Activated gamma-delta T cell treated with anti-CD3 and anti-CD28 coated beads, Interleukin-2, amount 50 U/mL, for 16 hours (primary cell): ENCODE data around the gene PDE10A.

ENCODE experiments used
- DNase-seq: peaks from one replicate; pipeline ENCODE4 v3.0.0-alpha.2; 2020; ENCODE audit warnings: low read depth

PDE10A gene

DNA sequence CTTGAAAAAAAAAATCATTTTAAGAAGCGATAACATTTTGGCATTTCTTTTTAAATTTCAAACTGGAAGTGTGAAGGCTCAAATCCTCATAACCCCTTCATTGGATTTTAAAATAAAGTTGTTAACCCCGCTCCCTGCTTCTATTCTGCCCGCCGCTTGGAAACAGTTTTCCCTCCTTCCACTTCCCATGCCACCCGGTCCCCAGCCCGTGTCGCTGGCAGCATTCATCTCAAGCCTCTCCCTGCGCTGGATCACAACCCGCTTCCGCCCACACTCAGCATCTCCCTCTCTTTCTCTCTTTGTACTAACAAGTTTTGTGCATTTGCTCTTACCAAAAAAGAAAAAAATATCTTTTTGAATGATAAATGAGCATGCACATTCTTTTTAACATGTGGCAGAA lies 15.4 kb upstream of the PDE10A start:
- no peak for DNase-seq

DNA sequence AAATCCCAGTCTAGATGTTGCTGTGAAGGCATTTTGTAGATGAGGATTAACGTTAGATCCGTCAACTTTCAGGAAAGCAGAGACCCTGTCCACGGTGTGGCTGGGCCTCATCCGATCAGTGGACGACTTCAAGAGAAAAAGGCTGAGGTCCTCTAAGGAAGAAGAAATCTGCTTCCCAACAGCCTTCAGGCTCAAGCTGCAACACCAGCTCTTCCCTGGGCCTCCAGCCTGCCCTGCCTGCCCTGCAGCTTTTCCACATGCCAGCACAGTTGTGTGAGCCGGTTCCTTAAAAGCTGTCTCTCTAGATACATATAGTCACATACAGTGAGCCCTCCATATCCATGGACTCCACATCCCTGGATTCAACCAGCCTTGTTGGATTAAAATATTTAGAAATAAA lies 14.1 kb upstream of the PDE10A start:
- DNase-seq = no peak

DNA sequence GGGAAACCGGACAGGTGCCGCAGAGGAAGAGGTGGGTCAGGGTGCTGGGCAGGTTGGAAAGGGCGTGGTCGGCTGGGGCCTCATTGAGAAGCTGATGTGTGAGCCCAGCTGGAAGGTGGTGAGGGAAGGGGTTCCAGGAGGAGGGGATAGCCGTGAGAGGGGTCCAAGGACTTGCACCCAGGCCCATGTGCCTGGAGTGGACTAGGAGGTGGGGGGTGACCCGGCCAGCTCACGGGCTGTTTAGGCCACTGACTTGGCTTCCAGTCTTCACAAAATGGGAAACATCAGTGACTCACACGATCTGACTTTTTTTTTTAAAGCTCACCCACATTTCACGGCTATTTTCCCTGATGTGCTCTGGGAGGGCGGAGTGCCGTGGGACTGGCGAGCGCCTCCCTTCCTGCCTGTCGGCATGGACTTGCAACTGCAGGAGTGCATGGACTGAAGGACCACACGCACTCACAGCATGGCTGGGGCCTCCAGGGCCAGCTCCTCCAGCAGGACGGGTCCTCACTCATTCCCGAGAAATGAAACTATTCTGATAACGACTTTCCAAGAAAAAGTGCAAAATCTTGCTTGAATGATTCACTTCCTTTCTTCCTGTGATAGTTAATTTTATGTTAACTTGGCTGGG lies 13.5 kb upstream of the PDE10A start:
- DNase-seq = no peak

DNA sequence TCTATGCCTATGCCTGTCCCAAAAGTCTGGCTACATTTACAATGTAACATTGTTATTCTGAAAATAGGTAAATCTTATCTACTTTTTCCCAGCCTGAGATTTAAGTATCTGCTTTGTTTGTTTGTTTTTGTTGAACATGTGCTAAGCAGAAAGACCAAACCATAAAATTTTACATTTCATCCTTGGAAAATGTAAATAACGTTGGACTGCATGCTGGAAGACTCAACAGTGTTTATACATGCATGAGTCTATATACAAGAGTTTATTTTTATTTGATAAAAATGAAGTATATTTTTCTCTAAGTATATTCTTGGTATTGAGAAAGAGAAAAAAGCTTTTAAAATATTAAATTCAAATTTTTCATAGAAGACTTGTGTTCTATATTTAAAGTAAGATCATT lies 12.1 kb upstream of the PDE10A start:
- DNase-seq = no peak

DNA sequence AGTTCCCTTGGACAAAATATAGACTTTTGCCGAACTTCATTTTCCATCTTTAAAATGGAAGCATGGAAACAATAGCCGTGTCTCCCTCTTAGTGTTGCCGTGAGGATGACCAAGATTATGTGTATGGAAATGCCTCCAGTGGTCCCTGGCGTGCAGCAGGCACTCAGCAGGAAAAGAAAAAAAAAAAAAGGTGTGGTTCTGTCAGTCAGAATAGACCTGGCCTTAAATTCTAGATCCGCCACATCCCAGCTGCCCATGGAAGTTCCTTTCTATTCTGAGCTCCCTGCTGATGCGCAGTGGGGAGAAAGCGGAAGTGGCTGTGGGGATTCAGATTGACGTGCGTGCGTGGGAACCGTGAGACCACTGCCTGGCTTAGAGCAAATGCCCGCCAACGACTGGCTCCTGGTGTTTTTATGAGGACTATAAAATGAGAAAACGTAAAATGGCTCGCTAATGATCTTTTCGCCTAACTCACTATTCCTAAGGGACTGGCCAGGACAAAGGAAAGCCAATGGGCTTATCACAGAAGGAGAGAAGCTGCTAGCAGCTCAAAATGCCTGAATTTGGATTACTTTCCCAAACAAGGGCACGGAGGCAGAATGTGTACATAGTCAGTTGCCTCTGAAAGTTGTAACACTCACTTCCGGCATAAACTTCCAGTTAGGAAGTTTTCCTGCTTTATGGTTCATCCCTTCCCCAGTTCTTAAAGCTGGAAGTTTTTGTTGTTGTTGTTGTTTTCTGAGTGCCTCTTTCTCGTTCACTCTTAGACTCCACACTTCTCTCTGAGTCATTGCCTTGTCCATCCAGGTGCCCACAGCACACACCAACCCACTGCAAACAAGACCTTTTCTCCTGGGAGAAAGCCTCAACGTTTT lies 11.4 kb upstream of the PDE10A start:
- no peak for DNase-seq

DNA sequence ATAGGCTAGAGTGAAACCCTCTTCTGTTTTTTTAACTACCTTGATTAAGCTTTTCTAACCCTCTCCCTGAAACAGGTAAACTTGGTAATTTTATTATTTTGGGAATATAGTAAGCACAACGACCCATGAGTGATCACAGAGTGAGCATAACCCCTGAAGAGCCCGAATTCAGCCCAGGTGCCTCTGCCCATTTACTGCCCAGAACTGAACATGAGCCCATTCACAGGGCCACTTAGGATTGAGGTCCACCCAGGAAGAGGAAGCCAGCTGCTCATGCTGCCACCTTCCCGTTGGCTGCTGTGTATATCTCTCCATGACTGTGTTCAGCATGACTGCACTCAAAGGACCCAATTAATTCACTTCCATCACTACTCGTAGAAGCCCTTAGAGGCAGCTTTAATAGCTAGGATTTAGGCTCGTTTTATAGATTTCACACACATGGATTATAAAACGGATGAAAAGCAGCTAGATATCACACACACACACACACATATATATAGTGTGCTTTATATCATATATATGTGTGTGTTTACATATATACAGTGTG lies 8.3 kb upstream of the PDE10A start:
- no peak for DNase-seq

DNA sequence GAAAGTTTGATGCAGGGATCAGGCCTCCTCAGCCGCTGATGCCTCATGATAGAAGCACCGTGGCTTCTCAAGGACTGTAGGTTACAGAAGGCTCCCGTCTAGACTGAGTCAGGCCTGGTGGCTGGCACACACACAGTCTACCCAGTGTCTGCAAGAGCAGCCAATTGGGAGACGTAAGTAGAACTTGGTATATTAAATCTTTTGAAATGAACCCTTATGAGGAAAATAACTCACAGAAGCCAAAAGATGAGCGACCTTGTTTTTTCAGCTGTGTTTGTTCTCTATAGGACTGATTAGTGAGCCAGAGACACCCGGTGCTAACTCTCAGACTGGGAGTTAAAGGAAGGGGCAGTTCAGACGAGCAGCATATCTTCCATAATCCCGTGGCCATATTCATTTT lies 5.9 kb upstream of the PDE10A start:
- no peak for DNase-seq

DNA sequence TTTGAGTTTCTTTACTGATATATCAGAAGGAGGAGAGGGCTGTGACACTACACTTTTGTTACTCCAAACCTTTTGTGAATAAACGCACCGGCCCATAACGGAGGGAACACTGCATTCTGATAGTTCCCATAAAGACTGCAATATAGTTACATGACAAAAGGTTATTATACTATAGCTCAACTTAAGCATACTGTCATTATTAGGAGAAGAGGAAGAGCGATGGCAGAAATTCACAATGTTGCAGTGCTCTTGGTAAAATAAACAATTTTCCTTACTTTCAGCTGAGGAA lies 2.3 kb upstream of the PDE10A start:
- no peak for DNase-seq

DNA sequence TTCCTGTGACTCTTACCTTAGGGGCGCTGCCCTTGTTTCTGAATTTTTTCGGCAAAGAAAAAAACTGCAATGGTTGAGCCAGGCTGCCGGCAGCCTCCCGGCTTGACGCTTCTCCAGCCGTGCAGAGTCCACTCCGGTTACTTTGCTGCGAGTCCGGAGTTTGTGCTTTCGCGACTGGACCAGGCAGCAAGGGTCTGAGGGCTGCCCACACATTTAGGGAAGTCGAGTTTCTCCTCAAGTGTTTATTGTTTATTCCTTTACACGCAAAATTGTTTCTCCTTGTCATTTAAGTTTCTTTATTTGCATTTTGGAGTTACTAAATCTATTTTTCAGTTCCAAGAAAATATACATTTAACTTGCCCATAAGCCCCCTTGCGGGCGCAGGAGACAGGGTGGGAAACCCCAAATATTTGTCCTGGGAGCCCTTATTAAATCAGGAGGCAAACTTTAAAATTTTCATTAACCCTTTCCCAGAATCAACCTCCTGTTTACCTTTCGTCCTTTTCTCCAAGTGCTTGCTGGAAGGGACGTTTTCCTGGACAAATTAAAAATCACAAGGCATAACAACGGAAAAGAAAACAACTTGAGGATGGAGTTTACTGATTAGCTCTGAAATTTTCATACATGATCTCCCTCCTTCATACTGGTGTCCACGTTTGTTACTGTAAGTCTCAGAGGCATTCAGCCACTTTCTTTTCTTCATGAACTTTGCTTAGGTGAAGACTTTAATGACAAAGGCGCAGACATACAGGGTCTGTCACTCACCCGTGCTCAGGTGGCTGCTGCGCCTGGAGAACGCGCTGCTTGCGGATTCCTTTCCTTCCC lies 1.7 kb upstream of the PDE10A start:
- DNase-seq = no peak

DNA sequence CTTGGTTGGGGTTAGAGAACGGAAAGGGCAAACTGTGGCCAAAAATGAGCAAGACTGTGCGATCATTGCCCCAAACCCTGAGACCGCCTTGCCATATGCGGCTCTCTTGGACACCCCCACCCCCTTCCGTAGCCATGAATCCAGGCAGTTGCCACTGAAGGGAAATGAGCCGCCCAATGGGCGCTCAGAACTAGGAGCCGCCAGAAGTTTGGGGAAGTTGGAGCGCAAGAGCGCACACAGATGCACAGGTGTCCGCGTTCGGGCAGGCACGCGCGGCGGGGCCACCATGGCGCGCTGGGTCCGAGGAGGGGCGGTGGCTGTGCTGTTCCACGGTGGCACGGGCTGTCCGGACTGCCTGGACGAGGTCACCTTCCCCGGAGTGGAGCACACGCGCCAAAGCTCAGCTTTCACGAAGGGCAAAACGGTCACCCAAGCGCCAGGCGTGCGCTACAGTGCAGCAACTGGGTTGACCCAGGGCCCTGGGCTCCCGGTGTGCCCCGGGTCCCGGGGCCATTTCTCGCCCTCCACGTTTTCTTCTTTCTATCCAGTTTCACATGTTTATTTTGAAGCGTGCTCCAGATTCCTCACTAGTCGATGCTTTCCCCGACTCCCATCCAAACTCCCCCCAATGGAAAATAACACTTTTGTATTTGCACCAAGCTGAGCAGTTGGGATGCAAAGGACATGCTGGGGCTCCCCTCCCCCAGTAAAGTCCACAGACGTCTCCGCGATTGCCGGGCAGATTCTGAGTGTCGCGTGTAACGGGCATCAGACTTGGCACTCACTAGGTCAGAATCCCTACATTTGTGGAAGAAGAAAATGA lies 906 bp upstream of the PDE10A start:
- DNase-seq = no peak

DNA sequence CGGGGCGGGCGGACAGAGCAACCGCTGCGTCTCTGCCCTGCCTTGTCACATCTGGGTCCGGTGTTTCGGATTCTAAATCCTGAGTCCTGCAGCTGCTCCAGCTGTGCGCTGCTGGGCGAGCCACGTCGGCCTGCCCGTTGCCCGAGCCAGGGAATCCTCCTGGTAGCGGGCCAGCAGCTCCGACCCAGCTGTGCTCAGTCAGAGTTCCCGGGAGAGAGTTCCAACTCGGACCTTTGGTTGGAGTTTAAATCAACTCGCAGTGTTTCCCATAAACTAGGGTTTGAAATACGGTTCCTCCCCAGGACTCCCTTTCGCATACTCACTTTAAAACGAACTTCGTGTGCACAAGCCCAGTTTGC lies 315 bp upstream of the PDE10A start:
- no peak for DNase-seq

DNA sequence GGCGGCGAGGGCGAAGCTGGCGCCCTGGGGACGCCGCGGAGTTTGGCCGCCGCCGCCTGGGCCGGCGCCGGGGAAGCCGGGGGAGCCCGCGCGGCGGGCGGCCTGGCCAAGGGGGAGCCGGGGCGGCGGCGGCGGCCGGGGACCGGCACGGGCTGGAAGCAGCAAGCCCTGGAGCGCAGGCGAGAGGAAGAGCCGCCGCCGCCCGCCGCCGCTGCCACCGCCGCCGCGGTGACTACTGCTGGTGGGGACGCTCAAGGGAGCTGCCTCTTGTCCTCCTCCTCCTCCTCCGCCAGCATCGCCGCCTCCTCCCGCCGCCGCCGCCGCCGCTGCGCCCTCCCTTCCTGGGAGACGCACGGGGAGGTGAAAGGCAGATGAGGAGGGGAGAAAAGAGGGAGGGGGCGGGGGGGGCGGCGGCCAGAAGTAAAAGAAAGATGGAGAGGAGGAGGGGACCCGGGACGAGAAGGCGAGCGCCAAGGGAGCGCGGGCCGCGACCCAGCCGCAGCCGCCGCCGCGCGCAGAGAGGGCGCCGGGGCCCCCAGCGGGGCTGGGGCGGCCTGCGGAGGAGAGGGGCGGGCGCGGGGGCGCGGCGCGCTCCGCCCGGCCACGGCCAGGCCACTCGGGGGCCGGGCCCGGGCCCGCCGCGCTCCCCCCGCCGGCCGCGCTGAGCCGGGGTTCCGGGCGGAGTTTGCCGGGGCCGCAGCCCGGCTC lies 846 bp downstream of the PDE10A start:
- DNase-seq = no peak

DNA sequence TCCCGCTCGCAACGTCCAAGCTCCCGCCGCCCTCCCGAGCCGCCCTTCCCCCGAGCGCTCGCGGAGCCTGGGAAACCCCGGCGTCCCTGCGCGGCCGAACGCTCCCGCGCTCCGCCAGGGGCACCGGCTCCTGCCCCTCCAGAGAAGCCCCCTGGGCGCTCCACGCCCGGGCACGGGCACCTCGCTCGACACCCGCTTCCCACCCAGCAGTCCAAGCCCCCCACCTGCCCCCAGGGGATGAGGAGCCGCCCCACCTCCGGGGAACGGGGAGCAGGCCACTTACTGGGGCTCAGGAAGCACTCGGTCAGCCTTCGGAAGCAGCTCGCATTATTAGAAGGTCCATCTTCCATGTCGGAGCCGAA lies 1.4 kb downstream of the PDE10A start:
- no peak for DNase-seq

DNA sequence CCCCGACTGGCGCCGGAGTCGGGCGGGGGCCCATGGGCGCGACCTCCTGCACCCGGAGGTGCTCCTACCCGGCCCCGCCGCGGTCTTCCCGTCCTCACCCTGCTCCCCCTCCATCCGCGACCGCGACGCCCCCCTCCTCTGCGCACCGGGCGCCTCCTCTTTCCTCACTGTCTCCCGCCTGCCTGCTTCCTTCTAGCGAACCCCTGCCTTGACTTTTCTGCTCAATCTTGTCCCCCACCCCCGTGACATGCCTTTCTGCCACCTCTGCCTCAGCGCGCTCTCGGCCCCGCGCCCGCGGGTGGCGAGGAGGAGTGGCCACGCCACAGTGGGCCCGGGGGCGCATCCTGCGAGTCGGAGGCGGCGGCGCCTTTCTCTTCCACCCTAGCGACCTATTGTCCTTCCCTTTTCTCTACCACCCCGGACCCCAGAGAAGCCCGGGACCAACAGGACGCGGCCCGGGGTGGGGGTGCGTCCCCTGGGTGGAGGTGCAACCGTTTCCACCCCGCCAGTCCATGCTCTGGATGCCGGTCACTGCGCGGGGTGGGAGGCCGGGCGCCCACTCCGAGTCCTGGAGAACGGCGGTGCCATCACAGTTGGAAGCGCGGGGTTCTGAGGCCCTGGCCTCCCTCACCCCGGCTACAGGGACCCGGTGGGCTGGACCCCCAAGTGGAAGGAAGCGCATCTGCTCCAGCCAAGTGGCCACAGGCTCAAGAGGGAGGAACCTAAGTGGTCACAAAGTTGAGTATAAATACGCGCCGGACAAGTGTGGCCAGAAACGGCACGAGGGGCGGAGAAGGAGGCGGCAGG lies 2.0 kb downstream of the PDE10A start:
- no peak for DNase-seq

DNA sequence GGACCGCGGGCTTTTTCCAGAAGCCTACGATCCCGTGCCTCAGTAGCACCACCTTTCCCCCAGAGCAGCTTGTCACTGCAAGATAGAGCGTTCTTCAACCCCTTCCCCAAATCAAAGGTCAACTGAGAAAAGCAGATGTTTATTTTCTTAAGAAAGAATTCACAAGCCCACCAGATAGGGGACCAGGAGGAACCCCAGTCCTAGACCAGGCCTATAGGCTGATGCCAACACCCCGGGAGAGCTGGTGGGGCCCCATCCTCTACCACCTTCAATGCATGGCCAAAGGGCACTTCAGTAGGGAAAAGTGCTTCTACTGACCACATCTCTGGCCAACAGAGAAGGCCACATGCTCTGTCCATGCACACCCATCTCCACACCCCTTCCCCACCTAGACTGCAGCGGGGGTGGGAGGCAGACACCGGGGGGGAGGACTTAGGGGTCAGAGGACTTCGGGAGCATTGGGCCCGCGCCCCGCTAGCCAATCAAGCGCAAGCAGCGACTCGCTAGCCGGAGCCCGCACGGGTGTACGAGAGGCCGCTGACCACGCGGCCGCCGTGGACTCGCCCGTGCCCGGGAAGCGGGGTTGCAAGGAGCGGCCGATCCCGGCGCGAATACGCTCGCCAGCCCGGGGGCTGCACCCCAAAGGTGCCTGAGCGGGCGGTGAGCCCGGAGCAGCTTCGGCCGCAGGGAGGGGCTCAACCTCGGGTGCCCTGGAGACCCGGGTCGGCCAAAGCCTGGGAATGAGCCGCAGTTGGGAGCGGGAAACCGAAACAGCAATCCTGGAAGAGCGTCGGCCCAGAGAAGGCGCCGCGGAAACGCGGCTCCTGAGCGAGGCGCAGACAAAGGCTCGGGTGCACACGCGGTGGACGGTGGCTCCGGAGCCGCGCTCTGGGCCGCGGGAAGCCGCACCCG lies 2.8 kb downstream of the PDE10A start:
- no peak for DNase-seq

DNA sequence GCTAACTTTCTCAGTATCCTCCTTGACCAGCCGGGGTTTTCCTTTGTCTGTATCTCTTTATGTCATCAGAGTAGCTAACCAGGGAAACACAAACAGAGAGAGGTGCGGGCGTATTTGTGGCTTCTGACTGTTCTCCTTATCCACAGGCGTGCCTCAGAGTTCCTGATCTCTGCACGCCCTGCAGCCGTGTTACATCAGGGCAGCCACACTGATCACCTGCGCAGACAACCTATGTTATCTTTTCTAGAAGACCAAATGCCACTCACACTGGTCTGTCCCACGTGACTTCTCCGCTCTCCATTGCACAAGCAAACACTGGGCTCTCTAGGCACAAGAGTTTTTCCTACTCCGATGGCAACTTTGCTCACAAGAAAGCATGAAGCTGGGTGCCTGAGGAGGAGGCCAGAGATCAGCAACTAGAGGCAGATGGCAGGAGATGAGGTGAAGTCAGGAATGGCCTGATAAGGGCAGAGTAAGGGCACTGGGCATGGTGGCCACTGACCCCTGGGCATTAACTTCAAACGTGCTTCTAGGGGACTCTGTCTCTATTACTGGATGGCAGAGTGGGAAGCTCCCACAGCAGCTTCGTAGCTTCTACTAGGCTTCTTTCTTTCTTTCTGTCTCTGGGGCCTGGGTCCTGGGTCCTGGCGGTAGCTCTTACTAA lies 4.5 kb downstream of the PDE10A start:
- no peak for DNase-seq

DNA sequence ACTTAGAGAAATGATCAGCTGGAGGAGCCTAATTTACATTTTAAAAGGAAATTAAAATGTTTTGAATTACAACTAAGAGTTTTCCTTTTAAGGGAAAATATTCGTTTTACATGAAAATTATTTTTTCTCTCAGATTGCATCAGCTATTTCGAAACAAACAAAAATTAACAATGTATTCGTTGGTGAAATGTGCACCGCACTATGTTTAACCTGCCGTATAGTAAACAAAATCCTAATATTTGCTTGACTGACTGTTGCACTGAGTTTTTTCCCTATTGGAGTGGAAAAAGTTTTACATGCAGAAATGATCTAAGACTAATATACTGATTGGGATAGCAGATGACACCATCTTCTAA lies 5.7 kb downstream of the PDE10A start:
- no peak for DNase-seq

DNA sequence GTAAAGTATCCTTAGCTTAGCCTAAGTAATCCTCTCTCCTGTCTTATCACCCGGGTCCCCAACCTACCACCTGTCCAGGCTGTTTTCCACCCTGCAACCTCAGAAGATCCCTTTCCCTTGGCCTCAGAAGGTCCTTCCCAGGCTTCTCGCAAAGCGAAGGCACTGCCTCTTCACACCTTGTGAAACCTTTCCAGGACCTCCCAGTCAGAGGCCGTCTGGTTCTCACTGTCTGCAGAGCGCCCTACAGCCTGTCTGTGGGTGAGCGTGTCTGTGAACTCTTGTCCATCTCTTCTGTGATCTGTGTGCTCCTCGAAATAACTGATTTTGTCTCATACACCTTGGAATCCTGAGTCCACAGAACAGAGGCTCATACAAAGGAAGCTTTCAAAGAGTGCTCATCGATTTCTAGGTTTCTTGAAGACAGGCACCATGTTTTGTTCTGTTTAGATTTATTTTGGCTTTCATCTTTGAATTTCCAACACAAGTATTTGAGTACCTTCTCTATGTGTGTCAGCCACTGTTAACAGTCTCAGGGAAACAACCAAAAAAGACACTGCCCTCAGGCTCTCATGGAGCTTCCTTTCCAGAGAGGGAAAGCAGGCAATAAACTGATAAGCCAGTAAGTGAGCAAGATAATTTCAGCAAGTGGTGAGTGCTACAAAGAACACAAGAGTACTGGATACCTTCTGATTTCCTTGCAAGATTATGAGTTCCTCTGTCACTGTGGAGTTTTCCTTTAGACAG lies 6.3 kb downstream of the PDE10A start:
- DNase-seq = no peak
